PC-9 (cell line): Measurements from ENCODE around the gene LAMB4.

Experiments used
- CTCF ChIP-seq: fragments of 200-600 bp; sonication (generic); conservative IDR thresholded peaks from 2 replicates; pipeline ENCODE4 v1.6.1; 2017; ENCODE audit warnings: mixed run types, antibody characterized with exemption, mild to moderate bottlenecking, moderate library complexity
- EZH2 ChIP-seq: fragments of 200-600 bp; sonication (generic); IDR thresholded peaks from 2 replicates; pipeline ENCODE4 v1.8.0; 2017; ENCODE audit warnings: antibody characterized with exemption, low read depth

GRCh38 chr7:108069646-108070045, 60.5 kb downstream of the LAMB4 start:
- TF ChIP-seq CTCF (no peak), EZH2 (no peak)
